Smooth muscle cell (in vitro differentiated cells): ENCODE results near the gene RAB11FIP3. TPM values are rescaled to one million over a fixed set of nuclear protein-coding genes. Genes with fewer than 3 reads are reported as not detected.

ENCODE experiments used
- DNase-seq: peaks from one replicate; lab custom pipeline; 2025; ENCODE audit not compliant: unreplicated experiment; lab: John Stamatoyannopoulos, UW
- H2AFZ ChIP-seq: fragments of 200-600 bp; sonication (generic); 2 replicates; pipeline ENCODE4 v1.6.0; 2016; ENCODE audit warnings: antibody characterized with exemption, low read depth, mild to moderate bottlenecking
- H3F3A ChIP-seq: fragments of 200-600 bp; sonication (generic); 2 replicates; pipeline ENCODE4 v1.6.0; 2017; ENCODE audit warnings: antibody characterized with exemption, low read depth
- H3K27ac ChIP-seq: fragments of 200-600 bp; sonication (generic); 2 replicates; pipeline ENCODE4 v1.5.1; 2016; ENCODE audit warnings: low read depth, mild to moderate bottlenecking
- H3K27me3 ChIP-seq: fragments of 200-600 bp; sonication (generic); 2 replicates; pipeline ENCODE4 v1.6.1; 2016; ENCODE audit warnings: low read depth, mild to moderate bottlenecking
- H3K36me3 ChIP-seq: fragments of 200-600 bp; sonication (generic); 2 replicates; pipeline ENCODE4 v1.5.1; 2016; ENCODE audit warnings: low read depth
- H3K4me1 ChIP-seq: fragments of 200-600 bp; sonication (generic); 2 replicates; pipeline ENCODE4 v1.5.1; 2016; ENCODE audit warnings: low read depth
- H3K4me2 ChIP-seq: fragments of 200-600 bp; sonication (generic); 2 replicates; pipeline ENCODE4 v1.6.0; 2016; ENCODE audit warnings: mild to moderate bottlenecking
- H3K4me3 ChIP-seq: fragments of 200-600 bp; sonication (generic); 2 replicates; pipeline ENCODE4 v1.5.1; 2016; ENCODE audit warnings: mild to moderate bottlenecking
- H3K79me2 ChIP-seq: fragments of 200-600 bp; sonication (generic); 2 replicates; pipeline ENCODE4 v1.6.0; 2016; ENCODE audit warnings: low read depth, mild to moderate bottlenecking
- H3K9ac ChIP-seq: fragments of 200-600 bp; sonication (generic); 2 replicates; pipeline ENCODE4 v1.6.0; 2016; ENCODE audit warnings: low read depth
- H3K9me3 ChIP-seq: fragments of 200-600 bp; sonication (generic); replicated peaks from 2 replicates; pipeline ENCODE4 v1.5.1; 2016; ENCODE audit warnings: low read depth
- H4K20me1 ChIP-seq: fragments of 200-600 bp; sonication (generic); 2 replicates; pipeline ENCODE4 v1.6.0; 2016; ENCODE audit warnings: low read depth
- CTCF ChIP-seq: fragments of 200-600 bp; sonication (generic); IDR thresholded peaks from 2 replicates; pipeline ENCODE4 v1.5.1; 2017; ENCODE audit warnings: borderline replicate concordance, mild to moderate bottlenecking, antibody characterized with exemption; ENCODE audit not compliant: insufficient read depth, poor library complexity, severe bottlenecking
- WGBS: methylation state at CpG from one replicate; pipeline ENCODE4 v1.1.7; 2016; ENCODE audit warnings: low lambda C conversion rate; 5-methylcytosine and 5-hydroxymethylcytosine counted together
- polyA plus RNA-seq: library from polyadenylated mRNA; unstranded; fragments of >200 nt; fragmentation: Nextera tagmentation; extraction: Ambion mirVana; gene quantifications from 2 replicates; pipeline ENCODE4 v1.2.1, GENCODE V29; 2016
- total RNA-seq: library from RNA; depleted of rRNA; stranded (reverse); fragments of >200 nt; gene quantifications from 2 replicates; pipeline ENCODE4 v1.2.3, GENCODE V29; 2014

Gene RAB11FIP3
- total and polyA plus RNA-seq, 2 experiments from 2014 or later, result 19.5 to 20.4 TPM

DNA sequence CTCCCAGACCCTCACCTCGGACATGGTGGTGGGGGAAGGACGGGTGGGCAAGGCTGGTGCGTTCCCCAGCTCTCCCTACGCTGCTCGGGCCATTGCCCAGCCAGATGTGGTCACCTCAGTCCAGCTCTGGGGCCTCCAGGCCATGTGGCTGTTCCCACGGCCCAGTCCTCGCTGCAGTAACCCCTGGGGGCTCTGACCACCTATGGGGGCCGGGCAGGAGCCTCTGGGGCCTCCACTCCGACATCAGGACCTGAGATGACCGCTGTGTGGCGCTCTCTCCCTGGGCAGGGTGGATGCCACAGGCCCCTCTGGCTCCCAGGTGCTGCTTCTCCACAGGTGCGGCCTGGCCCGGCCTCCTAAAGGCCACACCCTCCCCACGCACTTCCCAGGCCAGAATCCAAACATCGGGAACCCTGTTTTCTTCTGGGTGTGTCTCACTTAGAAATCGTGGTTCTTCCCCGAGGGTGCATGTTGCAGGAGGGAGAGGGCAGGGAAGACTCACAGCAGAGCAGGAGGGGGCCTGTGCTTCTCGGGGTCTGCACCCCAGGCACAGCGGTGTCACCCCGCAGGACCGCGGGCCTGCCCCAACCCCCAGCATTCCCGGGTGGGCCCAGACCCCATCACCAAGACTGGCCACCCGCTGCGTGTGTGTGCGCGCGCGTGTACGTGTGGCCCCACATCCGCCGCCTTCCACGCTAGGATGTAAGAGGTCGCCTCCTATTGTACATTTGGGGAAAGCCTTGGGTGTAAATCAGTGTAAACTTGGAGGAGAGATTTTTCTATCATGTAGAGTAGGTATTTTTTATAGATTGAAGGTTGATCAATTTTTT is 96.1 kb downstream of the RAB11FIP3 start:
- Histone ChIP-seq H3F3A (peaks cover 3% of the 10 kb centered on the region), H3K27ac (no peak overlapping the region), H3K4me1 (peaks cover 14% of the 10 kb centered on the region), H4K20me1 (peaks cover 30% of the 10 kb centered on the region), H3K79me2 (peaks cover 3% of the 10 kb centered on the region), H3K27me3 (no peaks in the 10 kb centered on the region), H2AFZ (no peak overlapping the region), H3K4me2 (no peak overlapping the region), H3K9me3 (no peaks in the 10 kb centered on the region), H3K4me3 (no peak overlapping the region), H3K36me3 (no peaks in the 10 kb centered on the region), H3K9ac (no peak overlapping the region)
- WGBS, result 86% methylated on average over 34 of the region's 34 CpGs
- TF ChIP-seq CTCF, result peak; percentile 9
- no peak for DNase-seq

DNA sequence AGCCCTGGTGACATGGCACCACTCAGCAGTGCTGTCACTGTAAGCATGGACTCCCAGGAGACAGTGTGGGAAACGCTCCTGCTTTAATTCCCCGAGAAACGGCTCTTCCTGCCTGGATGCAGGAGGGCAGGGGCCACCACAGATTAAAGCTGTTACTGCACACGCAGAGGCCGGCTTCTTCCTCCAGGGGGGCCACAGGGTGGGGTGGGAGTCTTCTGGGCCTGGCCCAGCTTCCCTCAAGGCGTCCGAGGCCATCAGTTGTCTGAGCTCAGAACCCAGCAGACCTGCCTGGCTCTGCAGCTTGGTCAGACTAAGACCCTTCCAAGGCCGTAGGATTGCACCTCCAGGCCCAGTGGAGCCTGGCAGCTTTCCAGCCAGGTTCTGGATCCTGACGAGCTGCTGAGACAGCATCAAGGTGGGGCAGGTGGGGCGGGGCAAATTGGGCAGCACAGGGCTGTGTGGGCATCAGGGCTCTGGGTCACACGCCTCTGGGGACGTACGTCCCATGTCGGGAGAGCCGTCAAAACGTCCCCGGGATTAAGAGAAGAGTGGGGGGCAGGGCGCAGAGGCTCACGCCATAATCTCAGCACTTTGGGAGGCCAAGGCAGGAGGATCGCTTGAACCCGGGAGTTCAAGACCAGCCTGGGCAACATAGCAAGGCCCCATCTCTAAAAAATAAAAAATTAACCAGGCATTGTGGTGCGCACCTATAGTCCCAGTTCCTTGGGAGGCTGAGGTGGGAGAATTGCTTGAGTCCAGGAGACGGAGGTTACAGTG is 97.1 kb downstream of the RAB11FIP3 start:
- no peak overlapping the region for H3K4me2 ChIP-seq
- H3K27me3 ChIP-seq, result no peaks in the 10 kb centered on the region
- 84% methylated on average over 23 of the region's 23 CpGs for WGBS

GRCh38 chr16:523097-523741 is 97.8 kb downstream of the RAB11FIP3 start:
- Histone ChIP-seq H3K27me3 (no peaks in the 10 kb centered on the region), H3K4me3 (no peak overlapping the region), H3K4me2 (no peak overlapping the region), H4K20me1 (peaks cover 30% of the 10 kb centered on the region), H3F3A (peaks cover 3% of the 10 kb centered on the region), H3K9ac (no peak overlapping the region), H3K79me2 (peaks cover 5% of the 10 kb centered on the region), H3K36me3 (no peaks in the 10 kb centered on the region), H2AFZ (no peak overlapping the region), H3K9me3 (no peaks in the 10 kb centered on the region), H3K4me1 (peaks cover 14% of the 10 kb centered on the region), H3K27ac (no peak overlapping the region)
- WGBS, result 93% methylated on average over 22 of the region's 22 CpGs
- no peak for DNase-seq
- no peak for TF ChIP-seq CTCF

More for the DNA sequence above, 97.1 kb downstream of the RAB11FIP3 start:
- Histone ChIP-seq H3K79me2 (peaks cover 3% of the 10 kb centered on the region), H3K9me3 (no peaks in the 10 kb centered on the region), H2AFZ (no peak overlapping the region), H3K9ac (no peak overlapping the region), H3K4me1 (peaks cover 14% of the 10 kb centered on the region), H3K4me3 (no peak overlapping the region), H4K20me1 (peaks cover 30% of the 10 kb centered on the region), H3K27ac (no peak overlapping the region), H3F3A (peaks cover 3% of the 10 kb centered on the region), H3K36me3 (no peaks in the 10 kb centered on the region)
- no peak for DNase-seq
- no peak for TF ChIP-seq CTCF
